Measurements from ENCODE around the gene RAX. TPM values are rescaled to one million over a fixed set of nuclear protein-coding genes. Genes with fewer than 3 reads are reported as not detected.

The RAX gene
- total RNA-seq, 1 experiment from 2014 or later: 0.37 TPM

GRCh38 chr18:59306640-59307039 is 33.4 kb upstream of the RAX start:
- H3K27me3 Mint-ChIP-seq (ENCODE audit: low read depth): peaks cover 75% of the 10 kb centered on the region
- no peaks in the 10 kb centered on the region for H3K27me3 ChIP-seq (ENCODE audit: insufficient read depth, low read length)

More at GRCh38 chr18:59306640-59307039, 33.4 kb upstream of the RAX start:
- Mint-ChIP-seq H3K27ac (no peak overlapping the region), H3K4me3 (no peak overlapping the region), H3K4me1 (peaks cover 0 to 3% of the 10 kb centered on the region in 2 experiments; a peak in 1 of 4 replicates), H3K9me3 (no peaks in the 10 kb centered on the region), H3K36me3 (ENCODE audit: insufficient read depth in 1 of 3, low read depth in 3 of 3) (no peaks in the 10 kb centered on the region)
- no peaks in the 10 kb centered on the region for H3K23me2 ChIP-seq (ENCODE audit: insufficient read length, low read depth, low read length, poor library complexity, severe bottlenecking)
- no peak overlapping the region for H2BK120ac ChIP-seq (ENCODE audit: low read depth, low read length, poor library complexity, severe bottlenecking)
- no peak overlapping the region for H3K4me2 ChIP-seq (ENCODE audit: insufficient read depth, insufficient read length, low read length)
- no peaks in the 10 kb centered on the region for H3K4me1 ChIP-seq (ENCODE audit: insufficient read depth, low read length)
- H4K8ac ChIP-seq (replicated peaks; ENCODE audit: insufficient read length, low read depth, low read length): no peak overlapping the region
- no peak overlapping the region for H3K4ac ChIP-seq (ENCODE audit: low read depth, low read length)
- H3K79me2 ChIP-seq (ENCODE audit: insufficient read depth, low read length): no peaks in the 10 kb centered on the region
- no peak overlapping the region for H4K91ac ChIP-seq (ENCODE audit: insufficient read length, low read depth, low read length)
- H3K9me3 ChIP-seq (ENCODE audit: control insufficient read depth, low read depth, low read length): no peaks in the 10 kb centered on the region
- TF ChIP-seq CTCF (conservative IDR thresholded peaks at IDR 0.05): no peak
- no peak overlapping the region for H3K56ac ChIP-seq (ENCODE audit: insufficient read length, low read depth, low read length)
- H3T11ph ChIP-seq (ENCODE audit: low read length): no peak overlapping the region
- no peaks in the 10 kb centered on the region for H4K20me1 ChIP-seq (ENCODE audit: control insufficient read depth, insufficient read depth, insufficient read length)
- H2AK5ac ChIP-seq (ENCODE audit: insufficient read length, low read length): no peak overlapping the region
- H2AFZ ChIP-seq (ENCODE audit: low read length): no peak overlapping the region
- no CpG with 5 or more reads among the region's 6 CpGs for WGBS (ENCODE audit: extremely low coverage, insufficient read length, low lambda C conversion rate)
- H3K18ac ChIP-seq (ENCODE audit: insufficient read length, low read depth, low read length): no peak overlapping the region
- no peaks in the 10 kb centered on the region for H3K79me1 ChIP-seq (ENCODE audit: insufficient read depth, low read depth, low read length, poor library complexity, severe bottlenecking)
- no peak overlapping the region for H3K14ac ChIP-seq (ENCODE audit: insufficient read depth, low read length)
- no peak overlapping the region for H3K9ac ChIP-seq (ENCODE audit: extremely low read depth, insufficient read length, low read length)
- H2BK5ac ChIP-seq (ENCODE audit: insufficient read length, low read length): no peak overlapping the region
- no peak for DNase-seq
- no peak overlapping the region for H2BK12ac ChIP-seq (ENCODE audit: insufficient read length, low read depth, low read length)
- H4K5ac ChIP-seq (ENCODE audit: insufficient read length, low read depth, low read length): no peak overlapping the region
- no peak overlapping the region for H2BK20ac ChIP-seq (ENCODE audit: low read depth, low read length, poor library complexity, severe bottlenecking)
- no peak overlapping the region for H2BK15ac ChIP-seq (ENCODE audit: low read depth, low read length)
- no peak overlapping the region for H3K27ac ChIP-seq (ENCODE audit: insufficient read length, low read depth, low read length)
- H3K23ac ChIP-seq (ENCODE audit: insufficient read length, low read depth, low read length): no peak overlapping the region
